ENCODE results near the gene UROC1.

The UROC1 gene

DNA sequence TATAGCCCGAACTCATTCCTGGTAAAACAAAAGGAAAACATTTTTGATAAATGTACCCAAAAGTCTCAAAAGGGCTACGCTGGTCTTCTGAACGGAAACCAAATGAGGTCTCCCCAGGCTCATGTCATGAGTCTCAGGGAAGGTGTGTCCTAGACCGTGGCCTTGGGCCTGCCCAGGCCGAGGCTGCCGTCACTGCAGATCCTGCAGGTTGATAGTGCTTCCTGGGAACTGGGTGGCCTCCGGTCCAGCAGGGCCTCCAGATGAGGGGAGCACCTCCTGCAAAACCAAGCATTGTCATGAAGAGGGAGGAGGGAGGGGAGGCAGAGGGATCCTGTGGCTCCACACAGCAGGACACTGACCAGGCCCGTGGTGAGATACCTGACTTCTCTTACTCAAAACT, 79.4 kb downstream of the UROC1 start:
- no peak for DNase-seq

DNA sequence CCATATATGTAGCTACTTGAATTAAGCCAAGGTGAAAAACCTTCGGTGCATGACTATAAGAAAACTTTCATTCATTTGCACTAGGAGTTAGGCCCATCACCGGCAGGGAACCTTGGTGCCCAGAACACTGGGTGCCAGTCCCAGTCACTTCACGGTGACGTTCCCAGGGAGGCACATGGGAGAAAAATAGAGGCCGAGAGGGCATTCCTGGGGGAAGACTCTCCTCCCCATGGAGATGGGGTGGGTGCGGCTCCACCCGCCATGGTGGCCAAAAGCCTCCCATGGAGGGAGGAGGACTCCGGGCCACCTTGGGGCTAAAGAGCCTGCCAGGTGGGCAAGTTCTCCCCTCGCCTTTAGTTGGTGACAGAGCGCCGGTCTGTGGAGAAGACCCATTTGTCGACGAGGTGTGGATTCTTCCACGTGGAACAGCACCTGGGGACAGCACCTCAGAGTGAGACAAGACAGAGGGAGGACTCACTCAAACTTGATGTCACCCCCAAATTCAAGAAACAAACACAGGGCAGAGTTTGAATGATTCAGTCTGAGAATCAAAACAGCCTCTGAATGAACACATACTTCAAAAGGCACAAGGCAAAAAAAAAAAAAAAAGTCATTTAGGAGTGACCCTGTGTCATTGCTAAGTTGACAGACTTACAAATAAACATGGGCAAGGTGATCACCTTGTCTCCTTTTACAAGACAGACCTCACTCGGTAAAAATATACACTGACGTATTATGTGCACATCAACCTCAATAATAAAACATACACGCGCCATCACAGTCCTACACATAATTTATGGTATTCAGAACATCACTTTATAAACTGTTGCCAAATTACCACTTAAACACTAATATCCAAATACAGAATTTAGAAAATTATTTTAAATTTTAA, 80.5 kb downstream of the UROC1 start:
- no peak for DNase-seq

DNA sequence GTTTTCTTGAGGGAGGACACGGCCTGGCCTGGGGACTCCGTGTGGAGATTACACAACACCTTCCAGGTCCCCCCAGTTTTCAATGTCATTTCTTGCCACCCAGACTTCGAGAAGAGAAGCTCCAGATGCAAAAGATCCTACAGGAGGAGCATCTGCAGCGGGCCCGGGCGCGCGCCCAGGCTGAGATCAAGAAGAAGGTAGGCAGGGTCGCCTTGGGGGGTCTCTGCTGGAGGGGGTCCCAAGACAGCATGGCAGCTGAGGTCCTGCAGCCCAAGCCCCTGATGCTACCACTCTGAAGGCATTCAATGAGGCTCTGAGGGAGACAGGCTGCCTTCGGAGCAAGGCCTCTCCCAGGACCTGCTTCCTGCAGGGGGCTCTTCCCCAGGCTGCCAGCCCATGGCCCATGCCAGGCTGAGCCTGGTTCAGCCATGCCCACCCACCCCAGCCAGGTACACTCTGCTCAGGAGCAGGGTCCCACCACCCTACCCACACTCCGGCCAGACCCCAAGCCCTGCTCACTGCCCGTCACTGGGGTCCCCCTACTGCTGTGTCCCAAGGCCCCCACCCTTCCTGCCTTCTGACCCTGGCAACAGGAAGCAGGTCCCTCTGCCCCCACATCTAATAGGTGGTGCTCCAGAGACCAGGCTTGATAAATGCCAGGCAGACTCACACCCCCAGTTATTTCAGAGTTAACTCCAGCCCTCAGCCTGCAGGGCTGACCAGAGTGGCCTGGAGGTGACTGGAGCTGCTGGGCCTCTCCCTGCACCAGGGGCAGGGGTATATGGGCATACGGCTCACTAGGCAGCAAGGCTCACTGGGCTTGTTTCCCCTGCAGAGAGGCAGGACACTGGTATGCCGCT, 81.9 kb downstream of the UROC1 start:
- no peak for DNase-seq

DNA sequence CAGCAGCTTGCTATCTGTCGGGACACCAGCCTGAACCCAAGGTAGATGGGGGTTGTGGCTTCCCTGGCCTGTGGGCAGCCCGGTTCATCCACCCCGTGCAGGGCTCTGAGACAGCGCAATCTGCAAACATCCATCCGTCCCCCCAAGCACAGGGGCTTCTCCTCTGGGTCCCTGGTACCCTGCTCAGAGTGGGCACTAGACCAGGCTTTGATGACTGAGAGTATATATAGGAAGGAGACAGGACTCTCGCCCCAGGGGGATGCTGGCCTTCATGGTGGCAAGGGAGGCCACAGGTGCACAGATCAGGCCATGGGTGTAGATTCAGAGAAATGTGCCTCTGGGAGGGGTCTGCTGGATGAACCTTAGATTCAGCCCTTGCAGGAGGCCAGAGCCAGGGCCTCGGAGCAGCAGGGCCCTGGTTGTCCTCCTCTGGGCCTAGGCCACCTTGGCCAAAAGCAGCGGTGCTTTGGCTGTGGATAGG, 82.6 kb downstream of the UROC1 start:
- no peak for DNase-seq

DNA sequence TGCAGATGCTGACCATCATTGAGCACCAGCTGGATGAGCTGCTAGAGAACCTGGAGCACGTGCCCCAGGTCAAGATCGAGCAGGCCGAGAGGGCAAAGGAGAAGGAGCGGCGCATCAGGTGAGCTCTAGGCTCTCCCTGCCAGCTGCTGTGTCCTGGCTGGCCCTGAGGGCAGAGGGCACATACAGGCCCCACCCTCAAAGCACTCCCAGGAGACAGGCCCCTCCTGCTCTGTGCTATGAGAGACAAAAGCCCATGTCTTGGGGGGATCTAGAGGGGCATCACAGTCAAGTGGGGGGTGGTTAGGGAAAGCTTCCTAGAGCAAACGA, 83.3 kb downstream of the UROC1 start:
- DNase-seq: no peak

DNA sequence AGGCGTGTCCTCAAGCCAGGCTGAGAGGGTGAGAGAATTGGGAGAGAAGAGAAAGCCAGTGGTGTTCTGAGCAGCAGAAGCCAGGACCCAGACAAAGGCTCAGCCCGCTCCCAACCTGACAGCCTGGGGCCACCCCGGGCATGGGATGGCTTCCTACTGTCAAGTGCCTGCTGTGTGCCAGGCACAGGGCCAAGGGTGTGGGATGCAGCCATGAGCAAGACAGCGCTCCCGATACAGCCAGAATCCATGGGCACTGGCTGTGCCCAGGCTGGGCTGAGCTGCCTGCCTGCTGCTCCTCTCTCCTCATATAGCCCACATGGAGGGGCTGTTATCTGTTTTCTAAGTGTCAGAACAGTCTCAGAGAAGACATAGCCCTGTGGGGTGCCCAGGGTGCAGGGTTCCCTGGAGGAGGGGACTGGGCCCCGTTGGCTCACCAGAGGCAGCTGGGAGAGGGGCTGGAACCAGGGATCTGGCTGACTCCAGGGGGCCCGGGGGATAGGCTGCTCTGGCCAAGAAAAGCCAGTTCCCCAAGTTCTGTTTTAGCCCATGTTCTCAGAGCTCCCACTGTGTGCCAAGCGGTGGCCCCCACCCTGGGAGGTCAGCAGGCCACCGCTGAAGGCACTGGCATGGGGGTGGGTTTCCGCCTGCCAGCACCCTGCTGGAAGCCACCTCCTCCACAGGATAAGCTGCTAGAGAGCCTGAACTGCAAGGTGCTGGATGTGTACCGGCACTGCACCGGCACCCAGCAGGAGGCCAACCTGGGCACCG, 83.9 kb downstream of the UROC1 start:
- no peak for DNase-seq

DNA sequence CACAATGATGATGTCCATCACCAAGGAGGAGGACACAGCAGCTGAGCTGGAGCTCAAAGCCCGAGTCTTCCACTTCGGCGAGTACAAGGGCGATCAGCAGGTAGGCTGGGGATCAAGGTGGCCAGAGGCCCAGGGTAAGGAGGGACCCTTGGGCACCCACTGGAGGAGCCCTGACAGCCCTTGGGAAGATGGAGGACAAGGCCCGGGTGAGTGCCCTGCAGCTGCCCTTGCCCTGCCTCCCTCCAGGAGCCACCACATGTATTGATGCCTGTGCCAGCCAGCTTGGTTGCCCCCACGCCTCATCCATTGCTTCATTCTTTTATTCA, 84.5 kb downstream of the UROC1 start:
- DNase-seq: no peak

DNA sequence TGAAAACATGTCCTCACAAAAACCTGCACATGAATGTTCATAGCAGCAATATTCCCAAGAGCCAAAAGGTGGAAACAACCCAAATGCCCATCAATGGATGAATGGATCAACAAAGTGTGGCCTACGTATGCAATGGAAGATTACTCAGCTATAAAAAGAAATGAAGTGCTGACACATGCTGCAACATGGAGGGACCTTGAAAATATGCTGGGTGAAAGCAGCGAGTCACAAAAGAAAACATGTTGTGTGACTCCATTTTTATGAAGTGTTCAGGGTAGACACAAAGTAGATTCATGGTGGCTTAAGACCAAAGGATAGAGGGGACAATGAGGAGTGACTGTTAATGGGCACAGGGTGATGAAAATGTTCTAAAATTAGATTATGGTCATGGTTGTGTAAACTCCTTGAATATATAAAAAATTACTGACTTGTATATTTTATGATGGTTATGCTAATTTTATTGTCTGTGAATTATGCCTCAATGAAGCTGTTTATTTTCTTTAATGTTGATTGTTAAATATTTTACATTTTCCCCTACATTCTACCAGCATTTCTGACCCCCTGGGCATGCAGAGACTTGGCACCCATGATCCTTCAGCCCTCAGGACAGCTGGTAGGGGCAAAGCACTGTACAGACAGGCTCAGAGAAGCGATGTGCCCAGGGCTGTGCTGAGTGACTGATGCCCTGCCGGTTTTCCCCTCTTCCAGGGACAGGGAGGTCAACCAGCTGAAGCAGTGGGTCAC, 85.0 kb downstream of the UROC1 start:
- DNase-seq: no peak
